ENCODE data around the gene TFDP1.

DNA sequence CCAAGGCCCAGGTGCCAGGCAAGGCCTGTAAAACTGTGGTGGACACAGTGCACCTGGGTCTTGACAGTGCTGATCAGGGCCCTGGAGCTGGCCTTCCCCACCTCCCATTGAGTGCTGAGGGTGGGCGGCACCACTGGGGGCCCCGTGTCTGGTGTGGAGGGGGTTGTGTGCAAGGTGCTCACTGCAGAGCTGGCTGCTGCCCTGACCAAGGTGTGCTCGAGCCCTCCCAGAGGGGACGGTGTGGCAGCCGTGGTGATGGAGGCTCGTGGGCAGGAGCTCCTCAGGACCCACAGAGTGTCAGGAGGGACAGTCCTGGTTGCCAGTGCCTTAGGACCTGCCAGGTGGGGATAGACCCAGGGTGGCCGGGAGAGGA is 50.5 kb downstream of the TFDP1 start:
- TF ChIP-seq, protein P1, sequence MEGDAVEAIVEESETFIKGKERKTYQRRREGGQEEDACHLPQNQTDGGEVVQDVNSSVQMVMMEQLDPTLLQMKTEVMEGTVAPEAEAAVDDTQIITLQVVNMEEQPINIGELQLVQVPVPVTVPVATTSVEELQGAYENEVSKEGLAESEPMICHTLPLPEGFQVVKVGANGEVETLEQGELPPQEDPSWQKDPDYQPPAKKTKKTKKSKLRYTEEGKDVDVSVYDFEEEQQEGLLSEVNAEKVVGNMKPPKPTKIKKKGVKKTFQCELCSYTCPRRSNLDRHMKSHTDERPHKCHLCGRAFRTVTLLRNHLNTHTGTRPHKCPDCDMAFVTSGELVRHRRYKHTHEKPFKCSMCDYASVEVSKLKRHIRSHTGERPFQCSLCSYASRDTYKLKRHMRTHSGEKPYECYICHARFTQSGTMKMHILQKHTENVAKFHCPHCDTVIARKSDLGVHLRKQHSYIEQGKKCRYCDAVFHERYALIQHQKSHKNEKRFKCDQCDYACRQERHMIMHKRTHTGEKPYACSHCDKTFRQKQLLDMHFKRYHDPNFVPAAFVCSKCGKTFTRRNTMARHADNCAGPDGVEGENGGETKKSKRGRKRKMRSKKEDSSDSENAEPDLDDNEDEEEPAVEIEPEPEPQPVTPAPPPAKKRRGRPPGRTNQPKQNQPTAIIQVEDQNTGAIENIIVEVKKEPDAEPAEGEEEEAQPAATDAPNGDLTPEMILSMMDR (IDR thresholded peaks at IDR 0.05) = no peak
- no peak for TF ChIP-seq POLR2A (IDR thresholded peaks at IDR 0.05)

All from uterus (tissue), 2 donors.